H1 (cell line): ENCODE measurements around the gene KCNMB2. TPM values are rescaled to one million over a fixed set of nuclear protein-coding genes. Genes with fewer than 3 reads are reported as not detected.

Experiments
- CTCF ChIA-PET: fragments of 300-600 bp; sonication (Branson Sonifier 250); formaldehyde crosslinking; loops from one replicate; lab custom pipeline; 2021; ENCODE audit not compliant: partially characterized antibody; lab: Charles Lee
- POLR2A ChIA-PET: fragments of 300-600 bp; sonication (Branson Sonifier 250); formaldehyde crosslinking; loops from one replicate; lab custom pipeline; 2021; ENCODE audit warnings: inconsistent platforms; ENCODE audit not compliant: partially characterized antibody; lab: Charles Lee
- DNase-seq, 2 experiments: peaks; one replicate each; pipeline versions ENCODE4 v3.0.0 to v3.0.0-alpha.2; 2010 to 2022; ENCODE audit warnings: low spot score in 2 of 2, low read depth in 1 of 2, mixed read lengths in 1 of 2
- FAIRE-seq: peaks from 2 replicates; lab custom pipeline; 2011; peaks lifted over from hg19 to GRCh38; lab: Jason Lieb, UNC
- H2AFZ ChIP-seq: 2 replicates; pipeline ENCODE4 v1.8.1; 2012; ENCODE audit warnings: low read length, inconsistent platforms
- H2AK5ac ChIP-seq: 2 replicates; pipeline ENCODE4 v1.6.1; 2013; ENCODE audit warnings: low read depth, low read length
- H2BK120ac ChIP-seq: replicated peaks from 2 replicates; pipeline ENCODE3; 2013; ENCODE audit warnings: low read depth, low read length, inconsistent platforms
- H2BK12ac ChIP-seq: 2 replicates; pipeline ENCODE4 v1.6.1; 2013; ENCODE audit warnings: low read depth, low read length
- H2BK15ac ChIP-seq: 2 replicates; pipeline ENCODE4 v1.6.1; 2013; ENCODE audit warnings: low read length
- H2BK20ac ChIP-seq: 2 replicates; pipeline ENCODE4 v1.6.1; 2013; ENCODE audit warnings: low read length
- H2BK5ac ChIP-seq: 2 replicates; pipeline ENCODE4 v1.6.1; 2013; ENCODE audit warnings: low read depth, low read length
- H3K14ac ChIP-seq: 2 replicates; pipeline ENCODE4 v1.6.1; 2013; ENCODE audit warnings: inconsistent platforms; ENCODE audit not compliant: insufficient read length
- H3K18ac ChIP-seq: 2 replicates; pipeline ENCODE4 v1.6.1; 2013; ENCODE audit warnings: low read length; ENCODE audit errors: extremely low read depth
- H3K23ac ChIP-seq: 2 replicates; pipeline ENCODE4 v1.6.1; 2013; ENCODE audit warnings: inconsistent platforms; ENCODE audit not compliant: insufficient read length
- H3K23me2 ChIP-seq: 2 replicates; pipeline ENCODE4 v1.6.1; 2013; ENCODE audit warnings: low read depth, low read length
- H3K27ac ChIP-seq: 2 replicates; pipeline ENCODE4 v1.6.1; 2011; ENCODE audit warnings: low read depth, low read length, inconsistent platforms
- H3K27me3 ChIP-seq, 4 experiments: replicated peaks in 1 of 4; 1 replicate in 1 of 4; 2 replicates in 3 of 4; pipeline versions ENCODE4 v1.6.1 to v1.8.1; 2011 to 2013; ENCODE audit warnings: low read length in 3 of 4, mild to moderate bottlenecking in 3 of 4, inconsistent platforms in 2 of 4, mixed read lengths in 2 of 4, moderate library complexity in 1 of 4; ENCODE audit not compliant: control insufficient read depth in 3 of 4, insufficient read depth in 3 of 4; ENCODE audit errors: extremely low read depth in 1 of 4
- H3K36me3 ChIP-seq, 4 experiments: 2 replicates each; pipeline versions ENCODE4 v1.6.1 to v1.8.1; 2011 to 2013; ENCODE audit warnings: mild to moderate bottlenecking in 4 of 4, low read length in 3 of 4, moderate library complexity in 2 of 4, control low read depth in 1 of 4, inconsistent platforms in 1 of 4; ENCODE audit not compliant: insufficient read depth in 4 of 4, control insufficient read depth in 2 of 4
- H3K4ac ChIP-seq: replicated peaks from 2 replicates; pipeline ENCODE3; 2013; ENCODE audit warnings: low read length, low read depth, mixed read lengths, inconsistent platforms; ENCODE audit not compliant: insufficient read length
- H3K4me1 ChIP-seq, 4 experiments: replicated peaks in 1 of 4; 1 replicate in 1 of 4; 2 replicates in 3 of 4; pipeline versions ENCODE4 v1.6.1 to v1.8.1; 2011 to 2013; ENCODE audit warnings: low read length in 3 of 4, inconsistent platforms in 2 of 4, mixed read lengths in 1 of 4; ENCODE audit not compliant: insufficient read depth in 4 of 4, control insufficient read depth in 3 of 4
- H3K4me2 ChIP-seq, 2 experiments: 2 replicates each; pipeline versions ENCODE4 v1.6.1 to v1.8.1; 2011 to 2013; ENCODE audit warnings: low read depth in 2 of 2, low read length in 2 of 2, control low read depth in 1 of 2, inconsistent platforms in 1 of 2, mild to moderate bottlenecking in 1 of 2; ENCODE audit not compliant: insufficient read depth in 1 of 2
- H3K4me3 ChIP-seq, 4 experiments: fragments of 200-600, 300-600 bp in 1 of 4; sonication (generic), shearing (Covaris generic), sonication (Bioruptor Twin) in 1 of 4; 2 replicates each; pipeline versions ENCODE4 v1.5.1 to v1.8.1; 2011 to 2016; ENCODE audit warnings: low read length in 4 of 4, low read depth in 3 of 4, control low read depth in 2 of 4, inconsistent platforms in 2 of 4, mild to moderate bottlenecking in 2 of 4, mixed read lengths in 1 of 4, moderate library complexity in 1 of 4; ENCODE audit not compliant: insufficient read depth in 2 of 4; ENCODE audit errors: extremely low read depth in 1 of 4
- H3K56ac ChIP-seq: replicated peaks from 2 replicates; pipeline ENCODE3; 2013; ENCODE audit warnings: low read depth, mild to moderate bottlenecking, mixed read lengths, low read length, inconsistent platforms; ENCODE audit not compliant: insufficient read length
- H3K79me1 ChIP-seq: 2 replicates; pipeline ENCODE4 v1.6.1; 2013; ENCODE audit warnings: low read depth, low read length, control low read depth
- H3K79me2 ChIP-seq, 2 experiments: 2 replicates each; pipeline versions ENCODE4 v1.6.1 to v1.8.1; 2012 to 2013; ENCODE audit warnings: low read length in 2 of 2, mild to moderate bottlenecking in 2 of 2, inconsistent platforms in 1 of 2; ENCODE audit not compliant: insufficient read depth in 2 of 2, control insufficient read depth in 1 of 2
- H3K9ac ChIP-seq, 4 experiments: replicated peaks in 1 of 4; 1 replicate in 1 of 4; 2 replicates in 3 of 4; pipeline versions ENCODE4 v1.6.1 to v1.8.1; 2011 to 2013; ENCODE audit warnings: low read depth in 3 of 4, low read length in 3 of 4, control low read depth in 2 of 4, mild to moderate bottlenecking in 2 of 4, moderate library complexity in 2 of 4, inconsistent platforms in 1 of 4; ENCODE audit errors: extremely low read depth in 1 of 4
- H3K9me3 ChIP-seq, 2 experiments: 2 replicates each; pipeline versions ENCODE4 v1.6.1 to v1.8.1; 2012 to 2013; ENCODE audit warnings: mild to moderate bottlenecking in 2 of 2, moderate library complexity in 2 of 2, control low read depth in 1 of 2, inconsistent platforms in 1 of 2, low read depth in 1 of 2, low read length in 1 of 2, mixed read lengths in 1 of 2; ENCODE audit not compliant: insufficient read depth in 2 of 2
- H4K20me1 ChIP-seq, 2 experiments: replicated peaks in 1 of 2; 2 replicates each; pipeline versions ENCODE3 to v1.8.1; 2011 to 2013; ENCODE audit warnings: inconsistent platforms in 2 of 2, low read length in 2 of 2, mild to moderate bottlenecking in 1 of 2; ENCODE audit not compliant: insufficient read depth in 2 of 2, control insufficient read depth in 1 of 2
- H4K5ac ChIP-seq: 2 replicates; pipeline ENCODE4 v1.6.1; 2013; ENCODE audit warnings: low read length, low read depth, mixed read lengths, inconsistent platforms; ENCODE audit not compliant: insufficient read length
- H4K8ac ChIP-seq: 2 replicates; pipeline ENCODE4 v1.8.0; 2013; ENCODE audit warnings: mild to moderate bottlenecking, moderate library complexity, low read length, inconsistent platforms; ENCODE audit not compliant: insufficient read depth; ENCODE audit errors: extremely low read depth
- H4K91ac ChIP-seq: replicated peaks from 2 replicates; pipeline ENCODE3; 2013; ENCODE audit warnings: low read length, mixed read lengths, inconsistent platforms; ENCODE audit not compliant: insufficient read length
- ASH2L ChIP-seq: fragments of 200-600, 300-600 bp; sonication (generic); IDR thresholded peaks from one replicate; pipeline ENCODE4 v1.7.1; 2017; ENCODE audit warnings: low read length
- CBX5 ChIP-seq: fragments of 300-800, 300-1000 bp; sonication (generic); IDR thresholded peaks from 2 replicates; pipeline ENCODE4 v1.7.1; 2016; ENCODE audit warnings: antibody characterized with exemption, low read length, low read depth
- CTBP2 ChIP-seq: IDR thresholded peaks from 2 replicates; pipeline ENCODE4 v1.7.0; 2011; ENCODE audit warnings: borderline replicate concordance, mild to moderate bottlenecking, moderate library complexity, mixed read lengths, low read length; ENCODE audit not compliant: insufficient read depth, insufficient read length
- CTCF ChIP-seq, 3 experiments: IDR thresholded peaks; 1 replicate in 2 of 3; 2 replicates in 1 of 3; pipeline versions ENCODE4 v1.5.1 to v1.6.1; 2011; ENCODE audit warnings: low read length in 3 of 3, mild to moderate bottlenecking in 3 of 3, inconsistent platforms in 2 of 3, low read depth in 1 of 3, moderate library complexity in 1 of 3; ENCODE audit not compliant: insufficient read depth in 1 of 3; ENCODE audit errors: control extremely low read depth in 1 of 3
- HDAC2 ChIP-seq, 2 experiments: fragments of 300-600 bp in 1 of 2; sonication (generic) in 1 of 2; IDR thresholded peaks; 2 replicates each; pipeline ENCODE4 v1.6.1; 2011 to 2012; ENCODE audit warnings: low read depth in 2 of 2, low read length in 2 of 2, mild to moderate bottlenecking in 2 of 2, moderate library complexity in 2 of 2, borderline replicate concordance in 1 of 2, inconsistent platforms in 1 of 2
- MAFK ChIP-seq: IDR thresholded peaks from 2 replicates; pipeline ENCODE4 v1.6.1; 2012; ENCODE audit warnings: low read depth, mild to moderate bottlenecking, improper control_type of control experiment, low read length
- POLR2AphosphoS5 ChIP-seq: IDR thresholded peaks from 2 replicates; pipeline ENCODE4 v1.6.1; 2011; ENCODE audit warnings: low read depth, low read length
- RAD21 ChIP-seq, 2 experiments: IDR thresholded peaks in 1 of 2; conservative IDR thresholded peaks in 1 of 2; 2 replicates each; pipeline ENCODE4 v1.6.1; 2011; ENCODE audit warnings: low read depth in 2 of 2, low read length in 2 of 2, improper control_type of control experiment in 1 of 2, inconsistent platforms in 1 of 2, mild to moderate bottlenecking in 1 of 2, moderate library complexity in 1 of 2
- RFX5 ChIP-seq: IDR thresholded peaks from 2 replicates; pipeline ENCODE4 v1.6.1; 2011; ENCODE audit warnings: low read depth, low read length, improper control_type of control experiment, borderline replicate concordance
- SIRT6 ChIP-seq: IDR thresholded peaks from one replicate; pipeline ENCODE4 v1.7.1; 2012; ENCODE audit warnings: low read length, inconsistent platforms
- SP2 ChIP-seq: IDR thresholded peaks from 2 replicates; pipeline ENCODE4 v1.6.1; 2012; ENCODE audit warnings: mild to moderate bottlenecking, low read length, inconsistent platforms
- YY1 ChIP-seq: IDR thresholded peaks from 2 replicates; pipeline ENCODE4 v1.6.1; 2011; ENCODE audit warnings: low read depth, mild to moderate bottlenecking, low read length
- polyA plus RNA-seq, 7 experiments: library from polyadenylated mRNA; depleted of rRNA in 3 of 7; stranded (reverse) in 5 of 7; unstranded in 2 of 7; fragments of >200 nt in 5 of 7; fragments of 200-250 nt in 2 of 7; gene quantifications; 1 replicate in 5 of 7; 2 replicates in 1 of 7; 4 replicates in 1 of 7; pipeline versions ENCODE4 v1.2.1 to v1.2.3, GENCODE V29; 2011 to 2013; ENCODE audit warnings: missing spikeins in 2 of 7, mixed read lengths in 2 of 7
- total RNA-seq: library from RNA; stranded (reverse); fragmentation: NEBNext Ultra II Directional; extraction: Animal tissue kit (Norgen Biotek cat#: 25700); gene quantifications from 2 replicates; pipeline ENCODE4 v1.2.1, GENCODE V29; 2021

The KCNMB2 gene
- total and polyA plus RNA-seq, 2 of the 8 experiments (the other 6 are each of a cell fraction or from before 2014, with no cell fraction given): not detected

DNA sequence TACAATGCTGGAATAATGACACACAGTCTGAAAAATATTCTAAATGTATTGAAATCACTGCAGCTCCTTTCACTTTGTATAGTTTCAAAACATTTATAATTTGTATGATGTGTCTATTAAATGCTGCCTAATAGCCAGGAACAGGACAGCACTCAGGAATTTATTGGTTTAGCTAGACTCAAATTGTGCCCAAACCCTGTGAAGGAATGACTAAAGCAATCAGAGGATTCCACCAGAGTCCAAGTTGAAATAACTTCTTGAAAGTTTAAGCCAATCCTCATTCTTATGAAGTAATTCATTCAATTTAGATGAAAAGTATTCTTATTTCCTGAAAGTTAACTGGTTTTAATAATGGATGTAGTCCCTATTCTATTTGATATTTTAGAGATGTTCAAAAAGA lies 268.4 kb downstream of the KCNMB2 start:
- no peaks in the 10 kb centered on the region for H3K9me3 ChIP-seq
- H4K5ac ChIP-seq: no peak overlapping the region
- no peak overlapping the region for H4K8ac ChIP-seq
- peaks cover 0 to 4% of the 10 kb centered on the region in 2 experiments for H4K20me1 ChIP-seq
- no peak overlapping the region for H2BK120ac ChIP-seq
- no peaks in the 10 kb centered on the region; the same call in 1 of the 2 replicates for H3K23me2 ChIP-seq
- H3K4ac ChIP-seq: no peak overlapping the region
- H2BK20ac ChIP-seq: no peak overlapping the region
- H3K4me1 ChIP-seq: peaks cover 0 to 5% (median 3%) of the 10 kb centered on the region in 4 experiments; a peak in 3 of 7 replicates
- H3K36me3 ChIP-seq: no peaks in the 10 kb centered on the region
- FAIRE-seq (no peak), DNase-seq (no peak)
- no peak overlapping the region for H3K18ac ChIP-seq
- no peak overlapping the region for H3K27ac ChIP-seq
- no peaks in the 10 kb centered on the region for H3K79me1 ChIP-seq
- CTCF ChIA-PET: interaction anchor here (1.5 kb wide), 1 partner anchor 370 kb away, joined by 4 read pairs; no protein-coding TSS in a partner anchor
- H3K4me2 ChIP-seq: no peak overlapping the region
- H3K79me2 ChIP-seq: no peaks in the 10 kb centered on the region
- H3K4me3 ChIP-seq: no peak overlapping the region
- no peak overlapping the region for H4K91ac ChIP-seq
- H2BK15ac ChIP-seq: no peak overlapping the region
- H3K56ac ChIP-seq: no peak overlapping the region
- no peak overlapping the region for H2AK5ac ChIP-seq
- no peak overlapping the region for H2AFZ ChIP-seq
- no peak overlapping the region for H3K14ac ChIP-seq
- H3K9ac ChIP-seq: no peak overlapping the region
- peaks cover 0 to 2% (median 0%) of the 10 kb centered on the region in 4 experiments; a peak in 1 of 7 replicates for H3K27me3 ChIP-seq
- H2BK5ac ChIP-seq: no peak overlapping the region
- no peak overlapping the region for H2BK12ac ChIP-seq
- POLR2A ChIA-PET: no interaction called here
- H3K23ac ChIP-seq: no peak overlapping the region
- no peak for TF ChIP-seq YY1
- no peak for TF ChIP-seq ASH2L
- no peak for TF ChIP-seq RAD21 (IDR thresholded peaks at IDR 0.05 in 1 of 2, conservative IDR thresholded peaks at IDR 0.05 in 1 of 2; ENCODE audit: low read depth in 2 of 2, low read length in 2 of 2)
- TF ChIP-seq POLR2AphosphoS5: no peak
- no peak for TF ChIP-seq SIRT6
- no peak for TF ChIP-seq SP2
- TF ChIP-seq HDAC2 (IDR thresholded peaks at IDR 0.05; ENCODE audit: borderline replicate concordance in 1 of 2, low read depth in 2 of 2, low read length in 2 of 2): no peak
- TF ChIP-seq CBX5: no peak
- no peak for TF ChIP-seq RFX5
- no peak for TF ChIP-seq MAFK
- no peak for TF ChIP-seq CTCF (IDR thresholded peaks at IDR 0.05; ENCODE audit: control extremely low read depth in 1 of 3, insufficient read depth in 1 of 3, low read depth in 1 of 3, low read length in 3 of 3)
- no peak for TF ChIP-seq CTBP2
